GM12873 (cell line): ENCODE data around the gene PPFIA2.

Source experiments
- CTCF ChIP-seq: IDR thresholded peaks from 2 replicates; pipeline ENCODE4 v1.5.1; 2012; ENCODE audit warnings: low read depth, mild to moderate bottlenecking, moderate library complexity, low read length, control low read depth; ENCODE audit not compliant: insufficient read depth; ENCODE audit errors: missing control alignments

Gene PPFIA2

GRCh38 chr12:81670759-81671158 lies 88.4 kb downstream of the PPFIA2 start:
- TF ChIP-seq CTCF, result no peak

DNA sequence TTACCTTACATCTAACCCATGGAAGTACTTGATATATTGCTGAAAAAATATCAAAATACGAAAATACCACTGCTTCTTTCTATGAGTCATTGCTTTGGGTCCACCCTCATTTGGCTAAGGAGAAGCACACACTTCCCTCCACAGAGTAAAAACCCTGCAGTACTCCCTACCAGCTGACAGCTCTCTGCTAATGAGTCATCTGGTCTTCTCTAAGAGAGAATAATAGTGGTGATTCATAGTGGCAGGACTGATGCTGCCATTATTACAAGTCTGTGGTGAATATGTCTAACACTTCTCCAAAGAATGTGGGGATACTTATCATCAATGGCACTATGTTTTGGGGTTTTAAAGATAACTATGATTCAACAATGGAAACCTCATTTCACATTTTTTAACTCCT lies 90.7 kb downstream of the PPFIA2 start:
- TF ChIP-seq CTCF, result no peak

DNA sequence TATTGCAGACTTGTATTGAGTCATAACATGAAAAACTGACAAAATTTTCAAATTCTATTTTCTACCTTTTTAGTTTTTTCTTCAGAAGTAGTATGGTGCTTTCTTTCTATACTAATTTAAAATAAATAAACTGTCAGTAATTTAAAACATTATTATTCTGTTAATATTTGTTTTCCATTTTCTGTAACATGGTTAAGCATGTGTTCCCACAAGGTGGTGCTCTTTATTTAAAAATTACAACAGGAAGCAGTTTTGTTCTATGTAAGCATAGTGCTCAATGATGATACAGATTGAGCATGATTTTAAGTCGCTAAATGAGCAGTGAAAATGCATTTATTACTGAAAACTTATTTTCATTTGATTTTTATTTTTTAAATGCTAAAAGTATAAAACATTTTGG lies 114.6 kb downstream of the PPFIA2 start:
- peak; percentile 11 for TF ChIP-seq CTCF

- no peak for TF ChIP-seq CTCF
These were observed 120.0 kb downstream of the PPFIA2 start for GRCh38 chr12:81639196-81639595.

DNA sequence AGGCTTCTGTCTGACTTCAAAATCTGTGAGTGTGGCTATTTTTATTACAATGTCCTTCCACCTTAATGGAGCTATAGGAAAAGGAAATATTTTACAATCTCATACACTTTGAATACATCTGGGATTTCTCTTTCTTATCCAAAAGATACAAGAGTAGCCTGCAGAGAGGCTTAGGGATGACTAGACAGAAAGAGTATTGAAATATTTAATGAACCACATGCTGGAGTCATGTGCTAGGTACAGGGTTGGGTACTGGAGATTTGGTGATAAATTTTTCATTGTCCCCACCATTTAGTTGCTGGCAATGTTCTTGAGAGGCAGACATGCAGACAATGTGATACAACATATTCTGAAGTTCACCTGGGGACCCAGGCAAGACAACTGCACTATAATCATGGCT lies 126.0 kb downstream of the PPFIA2 start:
- no peak for TF ChIP-seq CTCF

GRCh38 chr12:81627336-81628189 lies 131.6 kb downstream of the PPFIA2 start:
- peak; percentile 48 for TF ChIP-seq CTCF

DNA sequence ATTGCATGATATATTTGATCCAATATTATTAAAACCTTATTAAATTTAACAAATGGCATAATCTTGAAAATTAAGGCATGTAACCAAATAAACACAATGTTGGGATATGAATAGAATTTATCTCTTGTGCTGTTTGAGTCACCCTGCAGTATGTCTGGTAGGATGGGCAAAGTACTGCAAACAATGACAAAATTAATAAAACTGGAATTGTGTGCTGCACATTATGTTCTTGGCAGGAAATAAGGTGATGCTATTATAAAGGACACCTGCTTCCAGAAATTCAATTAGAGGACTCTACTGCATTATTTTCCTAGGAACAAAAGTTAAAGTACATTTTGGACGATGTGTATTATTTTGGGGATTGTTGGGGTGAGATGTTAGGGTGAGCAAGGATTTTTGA lies 132.7 kb downstream of the PPFIA2 start:
- no peak for TF ChIP-seq CTCF
